Stimulated activated CD8-positive, alpha-beta memory T cell treated with anti-CD3 and anti-CD28 coated beads, Interleukin-7, amount 100 ng/mL, for 24 hours (primary cell): ENCODE results near the gene MCUB.
"Not testable (repeated sequence)": the region's sequence is repeated elsewhere in the genome, so short reads cannot be mapped to it uniquely, and the experiment has no call there.

Experiments used
- DNase-seq: peaks from one replicate; pipeline ENCODE4 v3.0.0-alpha.2; 2020; ENCODE audit warnings: low read depth

The MCUB gene

GRCh38 chr4:109559983-109560686, at the start of gene MCUB:
MCUB (plus strand) TSS chr4:109560246; CDS start chr4:109560338, 92 bp downstream.
- DNase-seq, result peak; percentile 74

GRCh38 chr4:109510687-109511086, 49.4 kb upstream of the MCUB start:
- no peak for DNase-seq

- no peak for DNase-seq
Measured at GRCh38 chr4:109511414-109511813, 48.6 kb upstream of the MCUB start.

- not testable (repeated sequence) for DNase-seq
Measured at GRCh38 chr4:109513368-109513767, 46.7 kb upstream of the MCUB start.

GRCh38 chr4:109532182-109532581, 27.9 kb upstream of the MCUB start:
- DNase-seq, result no peak

GRCh38 chr4:109545401-109545800, 14.6 kb upstream of the MCUB start:
- no peak for DNase-seq

GRCh38 chr4:109547394-109547793, 12.7 kb upstream of the MCUB start:
- DNase-seq, result no peak

GRCh38 chr4:109548655-109549054, 11.4 kb upstream of the MCUB start:
- DNase-seq, result no peak

GRCh38 chr4:109552237-109552636, 7.8 kb upstream of the MCUB start:
- no peak for DNase-seq

- no peak for DNase-seq
Measured at GRCh38 chr4:109553130-109553529, 6.9 kb upstream of the MCUB start.

- no peak for DNase-seq
Measured at GRCh38 chr4:109554971-109555370, 5.1 kb upstream of the MCUB start.

- no peak for DNase-seq
Measured at GRCh38 chr4:109557433-109557832, 2.6 kb upstream of the MCUB start.

GRCh38 chr4:109558095-109558494, 2.0 kb upstream of the MCUB start:
- not testable (repeated sequence) for DNase-seq

- DNase-seq, result peak; percentile 9
Measured at GRCh38 chr4:109559625-109559982, 442 bp upstream of the MCUB start.

GRCh38 chr4:109560687-109561461, 828 bp downstream of the MCUB start:
- DNase-seq, result peak; percentile 15

- no peak for DNase-seq
Measured at GRCh38 chr4:109562457-109563239, 2.6 kb downstream of the MCUB start.

- DNase-seq, result no peak
Measured at GRCh38 chr4:109571494-109571893, 11.4 kb downstream of the MCUB start.

GRCh38 chr4:109572154-109572553, 12.1 kb downstream of the MCUB start:
- DNase-seq, result no peak

GRCh38 chr4:109574443-109574850, 14.4 kb downstream of the MCUB start:
- DNase-seq, result no peak

GRCh38 chr4:109574931-109575804, 15.1 kb downstream of the MCUB start:
- no peak for DNase-seq

GRCh38 chr4:109576462-109576861, 16.4 kb downstream of the MCUB start:
- DNase-seq, result no peak

GRCh38 chr4:109578846-109579245, 18.8 kb downstream of the MCUB start:
- DNase-seq, result no peak
